MG63 (cell line): ENCODE data around the gene KIF20A. TPM values are rescaled to one million over a fixed set of nuclear protein-coding genes. Genes with fewer than 3 reads are reported as not detected.
"Not testable (repeated sequence)": the region's sequence is repeated elsewhere in the genome, so short reads cannot be mapped to it uniquely, and the experiment has no call there.

Experiments used
- DNase-seq: peaks from one replicate; pipeline ENCODE4 v3.0.0-alpha.2; 2020
- H3K27me3 ChIP-seq: fragments of 250-450 bp; sonication (Bioruptor Pico); 2 replicates; pipeline ENCODE4 v1.5.1; 2020; ENCODE audit warnings: mild to moderate bottlenecking, moderate library complexity
- H3K36me3 ChIP-seq: fragments of 250-450 bp; sonication (Bioruptor Pico); 2 replicates; pipeline ENCODE4 v1.5.1; 2020; ENCODE audit warnings: mild to moderate bottlenecking, moderate library complexity
- H3K4me3 ChIP-seq: fragments of 250-450 bp; sonication (Bioruptor Pico); 2 replicates; pipeline ENCODE4 v1.5.1; 2020; ENCODE audit warnings: mild to moderate bottlenecking, moderate library complexity
- H3K9me3 ChIP-seq: fragments of 250-450 bp; sonication (Bioruptor Pico); 2 replicates; pipeline ENCODE4 v1.5.1; 2020; ENCODE audit warnings: mild to moderate bottlenecking, moderate library complexity
- total RNA-seq: library from RNA; depleted of rRNA; stranded (reverse); fragments of >200 nt; shearing (Covaris generic); gene quantifications from 2 replicates; pipeline ENCODE4 v1.2.3, GENCODE V29; 2014; ENCODE audit warnings: low replicate concordance; rRNA removed

The KIF20A gene
- 111 and 129 TPM in 2 replicates for total RNA-seq

GRCh38 chr5:138178516-138179276 is at the start of gene KIF20A, which contains the start of gene BRD8:
TSS of gene KIF20A (plus strand) at chr5:138179112. CDS start at chr5:138179681, 569 bp downstream.
TSS of gene BRD8 (minus strand) at chr5:138178630. CDS start at chr5:138178614, 16 bp downstream.
- H3K9me3 ChIP-seq = no peaks in the 10 kb centered on the region
- peak; percentile 99 for DNase-seq

GRCh38 chr5:138129347-138129746 is 49.6 kb upstream of the KIF20A start:
- no peaks in the 10 kb centered on the region for H3K36me3 ChIP-seq
- H3K27me3 ChIP-seq = peaks cover 18% of the 10 kb centered on the region
- no peak overlapping the region for H3K4me3 ChIP-seq
- DNase-seq = no peak
- H3K9me3 ChIP-seq = no peaks in the 10 kb centered on the region

More at GRCh38 chr5:138178516-138179276, at the start of gene KIF20A, which contains the start of gene BRD8:
- Histone ChIP-seq H3K27me3 (no peaks in the 10 kb centered on the region), H3K36me3 (peaks cover 80% of the 10 kb centered on the region), H3K4me3 (peak within 1 kb of the TSS; percentile 84)

- Histone ChIP-seq H3K27me3 (peaks cover 9% of the 10 kb centered on the region; the same call in 1 of the 2 replicates), H3K4me3 (no peak overlapping the region), H3K36me3 (no peaks in the 10 kb centered on the region), H3K9me3 (no peaks in the 10 kb centered on the region)
- DNase-seq = no peak
Observed at GRCh38 chr5:138132543-138132942, 46.4 kb upstream of the KIF20A start.

DNA sequence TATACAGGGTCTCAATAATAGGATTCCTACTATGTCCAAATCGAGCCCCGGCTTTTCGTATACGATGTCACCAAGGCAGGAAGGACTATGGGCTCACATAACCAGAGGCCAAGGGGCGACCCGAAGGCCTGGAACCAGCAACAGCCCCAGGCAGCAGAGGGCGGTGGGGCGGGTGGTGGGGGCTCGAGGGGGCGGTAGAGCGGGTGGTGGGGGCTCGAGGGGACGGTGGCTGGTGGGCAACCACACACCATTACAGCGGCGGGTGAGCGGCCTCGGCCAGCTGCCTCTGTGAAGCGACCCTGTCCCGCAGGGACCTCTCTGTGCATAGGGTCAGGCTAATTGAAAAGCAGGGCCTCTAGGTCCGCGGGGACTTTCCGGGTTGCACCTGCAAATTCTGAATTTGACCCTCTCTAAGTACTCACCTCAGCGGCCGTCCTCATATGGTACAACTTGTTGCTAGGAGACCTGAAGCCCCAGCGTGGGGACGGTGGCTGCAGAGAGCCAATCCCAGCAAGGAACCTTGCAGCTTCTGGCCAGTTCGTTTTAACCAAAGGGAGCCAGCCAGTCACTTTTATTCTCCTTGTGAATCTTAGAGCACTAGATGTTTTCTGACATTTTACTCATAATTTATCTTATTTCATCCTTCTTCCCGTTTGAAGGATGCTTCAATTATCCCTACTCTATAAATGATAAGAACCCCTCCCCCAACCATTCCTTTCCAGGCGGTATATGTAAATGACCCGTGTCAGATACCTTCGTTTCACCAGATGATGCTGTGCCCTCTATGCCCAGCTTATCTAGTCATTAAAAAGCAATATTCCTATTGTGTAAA is 39.7 kb upstream of the KIF20A start, which contains the start of gene NME5:
NME5 (minus strand) TSS at position 480 of the 832 bp plus-strand sequence. CDS start 648 bp downstream, outside the sequence.
- H3K4me3 ChIP-seq = no peak within 1 kb of the TSS
- H3K27me3 ChIP-seq = no peaks in the 10 kb centered on the region
- no peak for DNase-seq
- H3K9me3 ChIP-seq = 0 out of 2 replicates have a peak, but pooled peaks cover 2% of the 10 kb centered on the region
- no peaks in the 10 kb centered on the region for H3K36me3 ChIP-seq

- no peak for DNase-seq
- H3K9me3 ChIP-seq = 0 out of 2 replicates have a peak, but pooled peaks cover 2% of the 10 kb centered on the region
- H3K27me3 ChIP-seq = no peaks in the 10 kb centered on the region
- H3K4me3 ChIP-seq = no peak overlapping the region
- H3K36me3 ChIP-seq = no peaks in the 10 kb centered on the region
Observed at GRCh38 chr5:138139781-138140090, 39.2 kb upstream of the KIF20A start.

GRCh38 chr5:138140268-138140667 is 38.6 kb upstream of the KIF20A start:
- H3K9me3 ChIP-seq = 0 out of 2 replicates have a peak, but pooled peaks cover 2% of the 10 kb centered on the region
- no peak overlapping the region for H3K4me3 ChIP-seq
- H3K27me3 ChIP-seq = no peaks in the 10 kb centered on the region
- no peak for DNase-seq
- H3K36me3 ChIP-seq = no peaks in the 10 kb centered on the region

DNA sequence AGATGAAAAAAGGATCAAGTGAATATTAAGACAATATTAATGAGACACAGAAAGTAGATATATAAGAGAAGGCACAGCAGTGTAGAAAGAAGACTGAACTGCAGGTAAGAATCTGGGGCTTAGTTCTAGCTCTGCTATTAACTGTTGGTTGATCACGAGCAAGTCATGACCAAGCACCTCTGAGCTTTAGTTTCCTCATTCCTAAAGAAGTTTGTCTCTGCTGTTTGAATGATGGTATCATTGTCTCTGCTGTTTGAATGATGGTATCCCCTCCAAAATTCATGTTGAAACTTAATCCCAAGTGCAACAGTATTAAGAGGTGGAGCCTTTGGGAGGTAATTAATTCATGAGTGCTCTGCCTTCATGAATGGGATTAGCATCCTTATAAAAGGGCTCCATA is 37.2 kb upstream of the KIF20A start:
- no peak for DNase-seq
- H3K4me3 ChIP-seq = no peak overlapping the region
- 0 out of 2 replicates have a peak, but pooled peaks cover 2% of the 10 kb centered on the region for H3K9me3 ChIP-seq
- H3K36me3 ChIP-seq = no peaks in the 10 kb centered on the region
- no peaks in the 10 kb centered on the region for H3K27me3 ChIP-seq

DNA sequence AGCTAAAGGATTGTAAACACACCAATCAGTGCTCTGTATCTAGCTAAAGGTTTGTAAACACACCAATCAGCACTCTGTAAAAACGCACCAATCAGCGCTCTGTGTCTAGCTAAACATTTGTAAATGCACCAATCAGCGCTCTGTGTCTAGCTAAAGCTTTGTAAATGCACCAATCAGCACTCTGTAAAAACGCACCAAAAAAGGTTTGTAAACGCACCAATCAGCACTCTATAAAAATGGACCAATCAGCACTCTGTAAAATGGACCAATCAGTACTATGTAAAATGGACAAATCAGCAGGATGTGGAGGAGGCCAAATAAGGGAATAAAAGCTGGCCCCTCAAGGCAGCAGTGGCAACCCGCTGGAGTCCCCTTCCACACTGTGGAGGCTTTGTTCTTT is 35.3 kb upstream of the KIF20A start:
- not testable (repeated sequence) for DNase-seq, H3K27me3 ChIP-seq, H3K9me3 ChIP-seq, H3K36me3 ChIP-seq, H3K4me3 ChIP-seq

GRCh38 chr5:138148811-138149210 is 30.1 kb upstream of the KIF20A start:
- no peak overlapping the region for H3K4me3 ChIP-seq
- no peaks in the 10 kb centered on the region for H3K36me3 ChIP-seq
- no peaks in the 10 kb centered on the region for H3K9me3 ChIP-seq
- no peaks in the 10 kb centered on the region for H3K27me3 ChIP-seq
- peak; percentile 95 for DNase-seq

- H3K4me3 ChIP-seq = no peak overlapping the region
- DNase-seq = peak; percentile 32
- H3K9me3 ChIP-seq = no peaks in the 10 kb centered on the region
- no peaks in the 10 kb centered on the region for H3K36me3 ChIP-seq
- H3K27me3 ChIP-seq = no peaks in the 10 kb centered on the region
Observed at GRCh38 chr5:138149530-138149929, 29.4 kb upstream of the KIF20A start.

DNA sequence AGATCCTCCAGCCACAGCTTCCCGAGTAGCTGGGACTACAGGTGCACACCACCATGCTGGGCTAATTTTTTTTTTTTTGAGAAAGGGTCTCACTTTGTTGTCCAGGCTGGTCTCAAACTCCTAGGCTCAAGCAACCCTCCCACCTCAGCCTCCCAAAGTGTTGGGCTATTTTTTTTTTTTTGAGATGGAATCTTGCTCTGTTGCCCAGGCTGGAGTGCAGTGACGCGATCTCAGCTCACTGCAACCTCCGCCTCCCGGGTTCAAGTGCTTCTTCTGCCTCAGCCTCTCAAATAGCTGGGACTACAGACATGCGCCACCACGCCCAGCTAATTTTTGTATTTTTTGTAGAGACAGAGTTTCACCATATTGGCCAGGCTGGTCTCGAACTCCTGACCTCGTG is 22.9 kb upstream of the KIF20A start:
- not testable (repeated sequence) for DNase-seq, H3K4me3 ChIP-seq, H3K9me3 ChIP-seq, H3K27me3 ChIP-seq
- H3K36me3 ChIP-seq = peaks cover 50% of the 10 kb centered on the region

GRCh38 chr5:138157626-138158025 is 21.3 kb upstream of the KIF20A start:
- DNase-seq = no peak
- Histone ChIP-seq H3K4me3 (no peak overlapping the region), H3K9me3 (no peaks in the 10 kb centered on the region), H3K36me3 (peaks cover 66% of the 10 kb centered on the region), H3K27me3 (no peaks in the 10 kb centered on the region)

DNA sequence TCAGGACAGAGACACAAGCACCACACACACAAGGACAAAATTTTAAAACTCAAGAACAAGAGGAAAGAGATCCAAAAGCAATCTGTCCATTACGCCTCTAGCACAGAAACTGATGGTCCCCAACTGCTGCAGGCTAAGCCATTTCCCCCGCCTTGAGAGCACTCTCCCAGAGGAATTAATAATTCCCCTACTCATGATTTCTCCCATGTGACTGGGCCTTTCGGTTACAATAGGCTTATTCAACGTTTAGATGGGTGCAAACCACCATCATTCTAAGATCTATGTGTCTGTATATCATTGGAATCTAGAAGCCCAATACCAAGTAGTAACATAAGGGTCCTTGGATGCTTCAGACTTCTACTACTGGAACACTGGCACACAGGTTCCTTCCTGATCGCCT is 19.2 kb upstream of the KIF20A start:
- Histone ChIP-seq H3K4me3 (no peak overlapping the region), H3K27me3 (no peaks in the 10 kb centered on the region), H3K9me3 (no peaks in the 10 kb centered on the region), H3K36me3 (peaks cover 87% of the 10 kb centered on the region)
- no peak for DNase-seq

DNA sequence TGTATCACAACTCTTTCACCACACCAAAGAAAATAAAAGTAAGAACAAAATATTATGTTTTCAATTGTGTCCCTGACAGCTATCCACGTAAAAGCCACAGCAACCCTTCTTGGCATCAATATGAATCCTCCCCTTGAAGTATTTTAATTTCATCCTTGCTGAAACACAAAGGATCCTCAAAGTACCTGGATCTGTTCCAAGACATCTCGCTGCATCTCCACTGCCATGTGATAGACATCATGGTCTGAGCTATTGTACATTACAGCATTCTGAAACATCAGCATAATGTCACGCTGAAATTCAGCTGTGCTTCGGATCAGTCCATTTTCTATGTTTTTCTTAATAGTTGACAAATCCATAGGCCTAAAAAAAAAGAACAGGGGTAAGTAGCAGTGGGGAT is 18.2 kb upstream of the KIF20A start:
- Histone ChIP-seq H3K36me3 (peaks cover 97% of the 10 kb centered on the region), H3K27me3 (no peaks in the 10 kb centered on the region), H3K4me3 (no peak overlapping the region), H3K9me3 (no peaks in the 10 kb centered on the region)
- no peak for DNase-seq

- no peak for DNase-seq
- Histone ChIP-seq H3K36me3 (peaks cover 99% of the 10 kb centered on the region), H3K4me3 (no peak overlapping the region), H3K27me3 (no peaks in the 10 kb centered on the region), H3K9me3 (no peaks in the 10 kb centered on the region)
Observed at GRCh38 chr5:138163721-138164120, 15.2 kb upstream of the KIF20A start.

- H3K9me3 ChIP-seq = no peaks in the 10 kb centered on the region
- no peak for DNase-seq
Observed at GRCh38 chr5:138169124-138169523, 9.8 kb upstream of the KIF20A start.

GRCh38 chr5:138170299-138170698 is 8.6 kb upstream of the KIF20A start:
- DNase-seq = no peak
- Histone ChIP-seq H3K36me3 (peaks cover 95% of the 10 kb centered on the region), H3K9me3 (no peaks in the 10 kb centered on the region), H3K27me3 (no peaks in the 10 kb centered on the region), H3K4me3 (no peak overlapping the region)

More at GRCh38 chr5:138169124-138169523, 9.8 kb upstream of the KIF20A start:
- Histone ChIP-seq H3K4me3 (no peak overlapping the region), H3K27me3 (no peaks in the 10 kb centered on the region), H3K36me3 (peaks cover 95% of the 10 kb centered on the region)
